ENCODE results near the gene ZNF813.

GRCh38 chr19:53518121-53518520 is 50.6 kb downstream of the ZNF813 start:
- TF ChIP-seq, protein P1, sequence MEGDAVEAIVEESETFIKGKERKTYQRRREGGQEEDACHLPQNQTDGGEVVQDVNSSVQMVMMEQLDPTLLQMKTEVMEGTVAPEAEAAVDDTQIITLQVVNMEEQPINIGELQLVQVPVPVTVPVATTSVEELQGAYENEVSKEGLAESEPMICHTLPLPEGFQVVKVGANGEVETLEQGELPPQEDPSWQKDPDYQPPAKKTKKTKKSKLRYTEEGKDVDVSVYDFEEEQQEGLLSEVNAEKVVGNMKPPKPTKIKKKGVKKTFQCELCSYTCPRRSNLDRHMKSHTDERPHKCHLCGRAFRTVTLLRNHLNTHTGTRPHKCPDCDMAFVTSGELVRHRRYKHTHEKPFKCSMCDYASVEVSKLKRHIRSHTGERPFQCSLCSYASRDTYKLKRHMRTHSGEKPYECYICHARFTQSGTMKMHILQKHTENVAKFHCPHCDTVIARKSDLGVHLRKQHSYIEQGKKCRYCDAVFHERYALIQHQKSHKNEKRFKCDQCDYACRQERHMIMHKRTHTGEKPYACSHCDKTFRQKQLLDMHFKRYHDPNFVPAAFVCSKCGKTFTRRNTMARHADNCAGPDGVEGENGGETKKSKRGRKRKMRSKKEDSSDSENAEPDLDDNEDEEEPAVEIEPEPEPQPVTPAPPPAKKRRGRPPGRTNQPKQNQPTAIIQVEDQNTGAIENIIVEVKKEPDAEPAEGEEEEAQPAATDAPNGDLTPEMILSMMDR (IDR thresholded peaks at IDR 0.05), result no peak
- TF ChIP-seq POLR2A (IDR thresholded peaks at IDR 0.05), result no peak
